Measurements from ENCODE around the gene ERN1.
"Not testable (repeated sequence)": the region's sequence is repeated elsewhere in the genome, so short reads cannot be mapped to it uniquely, and the experiment has no call there.

The ERN1 gene

DNA sequence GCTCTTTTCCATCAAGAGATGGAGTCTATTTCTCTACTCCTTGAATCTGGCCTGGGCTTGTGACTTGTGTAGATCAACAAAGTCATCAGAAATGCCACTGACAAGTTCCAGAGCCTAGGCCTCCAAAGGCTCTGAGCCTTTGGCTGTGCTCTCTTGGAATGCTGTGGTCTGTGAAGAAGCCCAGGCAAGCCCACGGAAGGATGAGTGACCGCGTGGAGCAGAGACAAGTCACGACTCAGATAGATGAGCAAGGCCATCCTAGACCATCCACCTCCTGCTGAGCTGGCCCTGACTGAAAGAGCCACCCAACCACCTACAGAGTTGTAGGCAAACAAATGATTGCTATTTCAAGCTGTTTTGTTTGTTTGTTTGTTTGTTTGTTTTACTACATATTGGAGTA, 97.9 kb downstream of the ERN1 start:
- Histone ChIP-seq H3K9me3 (ENCODE audit: control insufficient read depth, low read length) (no peaks in the 10 kb centered on the region), H3K4me1 (ENCODE audit: control insufficient read depth, insufficient read depth, low read length) (no peaks in the 10 kb centered on the region), H3K9ac (ENCODE audit: low read length) (no peak overlapping the region), H3K27me3 (replicated peaks; ENCODE audit: control insufficient read depth, insufficient read depth, low read length) (no peaks in the 10 kb centered on the region), H3K4me3 (ENCODE audit: low read length) (no peak overlapping the region), H3K36me3 (ENCODE audit: control insufficient read depth, insufficient read depth, low read length, severe bottlenecking) (no peaks in the 10 kb centered on the region)
- no peak for DNase-seq (ENCODE audit: low read depth)

DNA sequence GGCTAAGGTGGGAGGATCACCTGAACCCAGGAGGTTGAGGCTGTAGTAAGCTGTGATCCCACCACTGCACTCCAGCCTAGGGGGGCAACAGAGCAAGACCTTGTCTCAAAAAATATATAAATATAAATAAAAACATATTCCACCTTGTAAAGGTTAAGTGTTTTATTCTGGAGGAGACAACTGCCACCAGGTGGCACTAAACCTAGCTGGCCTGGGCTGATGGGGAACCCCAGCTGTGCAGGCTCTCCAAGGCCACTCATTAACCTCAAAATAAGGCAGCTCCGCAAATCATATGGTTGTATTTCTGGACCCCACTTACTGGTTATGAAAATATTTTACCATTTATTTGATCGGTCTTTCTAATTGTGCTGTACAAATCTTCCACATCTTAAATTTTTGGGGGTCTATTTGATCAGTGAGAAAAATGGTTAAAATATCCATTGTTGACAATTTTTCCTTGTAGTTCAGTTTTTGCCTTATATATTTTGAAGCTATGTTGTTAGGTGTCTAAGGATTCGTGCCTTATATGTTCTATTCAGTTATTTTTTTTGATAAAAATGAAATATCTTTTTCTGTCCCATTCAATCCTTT, 101.0 kb downstream of the ERN1 start:
- no peaks in the 10 kb centered on the region for H3K27me3 ChIP-seq (replicated peaks; ENCODE audit: control insufficient read depth, insufficient read depth, low read length)
- no peaks in the 10 kb centered on the region for H3K4me1 ChIP-seq (ENCODE audit: control insufficient read depth, insufficient read depth, low read length)
- H3K36me3 ChIP-seq (ENCODE audit: control insufficient read depth, insufficient read depth, low read length, severe bottlenecking) = no peaks in the 10 kb centered on the region
- peak; percentile 88 for DNase-seq (ENCODE audit: low read depth)
- H3K4me3 ChIP-seq (ENCODE audit: low read length) = no peak overlapping the region
- no peaks in the 10 kb centered on the region for H3K9me3 ChIP-seq (ENCODE audit: control insufficient read depth, low read length)
- no peak overlapping the region for H3K9ac ChIP-seq (ENCODE audit: low read length)

DNA sequence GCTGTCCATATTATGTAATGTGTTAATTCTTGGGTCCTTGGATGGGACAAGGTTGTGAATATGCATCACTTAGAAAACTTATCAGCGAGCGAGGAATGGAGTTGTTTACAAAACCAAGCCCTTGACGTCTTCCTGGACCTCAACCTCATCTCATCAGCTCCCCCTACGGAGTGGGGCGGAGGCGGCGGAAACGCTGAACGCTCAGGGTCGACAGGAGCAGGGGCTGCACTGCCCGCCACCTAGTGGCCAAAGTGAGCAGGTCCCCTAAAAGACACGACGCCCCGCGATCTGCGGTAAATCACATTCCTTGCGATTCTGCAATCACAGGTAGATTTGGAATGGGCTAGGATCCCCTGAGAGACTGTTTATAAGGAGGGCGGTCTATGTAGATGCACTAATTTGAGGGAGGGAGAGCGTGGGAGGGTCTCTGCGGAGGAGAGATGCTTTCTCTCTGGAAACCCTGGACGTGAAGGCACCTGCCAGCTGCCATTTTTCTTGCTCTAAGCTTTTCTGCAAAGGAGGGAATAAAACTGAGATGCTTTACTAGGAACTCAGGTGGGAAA, 104.1 kb downstream of the ERN1 start:
- Histone ChIP-seq H3K9me3 (ENCODE audit: control insufficient read depth, low read length) (no peaks in the 10 kb centered on the region), H3K27me3 (replicated peaks; ENCODE audit: control insufficient read depth, insufficient read depth, low read length) (no peaks in the 10 kb centered on the region), H3K4me3 (ENCODE audit: low read length) (no peak overlapping the region), H3K4me1 (ENCODE audit: control insufficient read depth, insufficient read depth, low read length) (no peaks in the 10 kb centered on the region), H3K9ac (ENCODE audit: low read length) (no peak overlapping the region), H3K36me3 (ENCODE audit: control insufficient read depth, insufficient read depth, low read length, severe bottlenecking) (no peaks in the 10 kb centered on the region)
- DNase-seq (ENCODE audit: low read depth) = peak; percentile 84

DNA sequence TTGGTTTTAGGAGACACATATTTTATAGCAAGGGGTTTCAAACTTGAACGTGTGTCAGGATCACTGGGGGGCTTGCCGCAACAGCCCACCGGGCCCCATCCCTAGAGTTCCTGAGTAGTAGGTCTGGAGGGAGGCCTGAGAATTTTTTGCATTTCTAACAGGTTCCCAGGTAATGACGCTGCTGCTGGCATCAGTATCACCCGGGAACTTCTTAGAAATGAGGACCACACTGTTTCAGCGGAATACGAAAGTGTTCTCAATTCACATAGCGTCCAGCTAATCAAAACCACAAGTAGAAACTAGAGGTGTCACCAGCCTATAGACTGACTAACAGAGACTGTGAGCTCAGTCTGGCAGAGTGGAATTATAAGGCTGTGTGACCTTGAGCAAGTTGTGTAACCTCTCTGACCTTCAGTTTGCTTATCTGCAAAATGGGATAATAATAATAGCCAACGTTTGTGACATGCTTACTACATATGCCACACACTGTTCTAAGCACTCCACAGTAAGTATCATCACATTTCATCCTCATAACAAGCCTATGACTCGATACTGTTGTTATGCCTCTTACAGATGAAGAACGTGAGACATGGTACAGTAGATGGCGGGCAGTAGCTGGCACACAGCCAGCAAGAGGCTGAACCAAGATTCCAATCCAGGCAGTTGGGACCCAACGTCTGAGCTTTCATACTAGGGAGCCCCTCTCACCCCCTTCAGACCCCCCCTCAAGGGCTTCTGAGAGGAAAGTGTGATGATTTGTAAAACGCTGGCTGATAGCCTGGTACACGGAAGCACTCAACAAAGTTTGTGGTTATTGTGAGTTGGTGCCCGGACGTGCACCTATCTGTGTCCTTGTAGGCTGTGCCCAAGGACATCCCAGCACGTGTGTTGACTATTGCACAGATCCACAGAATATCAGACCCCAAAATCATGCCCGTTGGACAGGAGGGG, 104.9 kb downstream of the ERN1 start:
- Histone ChIP-seq H3K4me1 (ENCODE audit: control insufficient read depth, insufficient read depth, low read length) (no peaks in the 10 kb centered on the region), H3K4me3 (ENCODE audit: low read length) (no peak overlapping the region), H3K9ac (ENCODE audit: low read length) (no peak overlapping the region), H3K27me3 (replicated peaks; ENCODE audit: control insufficient read depth, insufficient read depth, low read length) (no peaks in the 10 kb centered on the region), H3K36me3 (ENCODE audit: control insufficient read depth, insufficient read depth, low read length, severe bottlenecking) (no peaks in the 10 kb centered on the region), H3K9me3 (ENCODE audit: control insufficient read depth, low read length) (no peaks in the 10 kb centered on the region)
- no peak for DNase-seq (ENCODE audit: low read depth)

DNA sequence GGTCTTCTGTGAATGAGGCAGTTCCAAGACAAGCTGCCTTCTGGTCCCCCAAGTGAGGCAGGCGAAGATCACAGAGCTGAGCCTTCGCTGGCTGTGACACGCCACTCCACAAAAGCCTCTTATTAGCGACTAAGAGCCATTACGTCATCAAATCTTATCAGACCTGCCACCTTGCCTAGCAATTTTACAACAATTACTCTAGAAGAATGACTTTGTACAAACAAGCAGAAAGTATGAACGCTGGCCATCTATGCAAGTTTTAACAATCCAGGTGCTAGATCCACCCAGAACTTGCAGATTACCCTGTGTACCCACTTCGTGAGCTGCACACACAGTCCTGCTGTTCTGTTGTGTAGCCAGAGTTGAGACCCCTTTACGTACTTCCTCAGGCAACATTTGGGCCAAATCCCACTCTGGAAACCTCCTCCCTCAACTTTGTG, 105.7 kb downstream of the ERN1 start:
- DNase-seq (ENCODE audit: low read depth) = no peak
- H3K9ac ChIP-seq (ENCODE audit: low read length) = no peak overlapping the region
- no peaks in the 10 kb centered on the region for H3K9me3 ChIP-seq (ENCODE audit: control insufficient read depth, low read length)
- no peaks in the 10 kb centered on the region for H3K4me1 ChIP-seq (ENCODE audit: control insufficient read depth, insufficient read depth, low read length)
- no peaks in the 10 kb centered on the region for H3K27me3 ChIP-seq (replicated peaks; ENCODE audit: control insufficient read depth, insufficient read depth, low read length)
- no peaks in the 10 kb centered on the region for H3K36me3 ChIP-seq (ENCODE audit: control insufficient read depth, insufficient read depth, low read length, severe bottlenecking)
- no peak overlapping the region for H3K4me3 ChIP-seq (ENCODE audit: low read length)

DNA sequence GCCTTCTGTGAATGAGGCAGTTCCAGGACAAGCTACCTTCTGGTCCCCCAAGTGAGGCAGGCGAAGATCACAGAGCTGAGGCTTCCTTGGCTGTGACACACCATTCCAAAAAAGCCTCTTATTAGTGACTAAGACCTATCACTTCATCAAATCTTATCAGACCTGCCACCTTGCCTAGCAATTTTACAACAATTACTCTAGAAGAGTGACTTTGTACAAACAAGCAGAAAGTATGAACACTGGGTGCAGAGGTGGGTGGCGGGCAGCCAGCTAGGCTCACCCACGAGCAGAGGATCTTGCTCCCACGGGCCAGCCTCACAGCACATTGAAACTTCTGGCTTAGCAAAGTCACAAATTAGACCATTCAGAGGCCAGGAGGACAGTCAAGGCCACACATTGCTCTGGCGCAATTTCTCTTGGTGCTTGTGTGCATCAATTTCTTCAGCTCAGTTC, 107.3 kb downstream of the ERN1 start:
- Histone ChIP-seq H3K4me3 (ENCODE audit: low read length) (no peak overlapping the region), H3K36me3 (ENCODE audit: control insufficient read depth, insufficient read depth, low read length, severe bottlenecking) (no peaks in the 10 kb centered on the region), H3K9me3 (ENCODE audit: control insufficient read depth, low read length) (no peaks in the 10 kb centered on the region), H3K27me3 (replicated peaks; ENCODE audit: control insufficient read depth, insufficient read depth, low read length) (no peaks in the 10 kb centered on the region), H3K9ac (ENCODE audit: low read length) (no peak overlapping the region), H3K4me1 (ENCODE audit: control insufficient read depth, insufficient read depth, low read length) (no peaks in the 10 kb centered on the region)
- DNase-seq (ENCODE audit: low read depth) = no peak

DNA sequence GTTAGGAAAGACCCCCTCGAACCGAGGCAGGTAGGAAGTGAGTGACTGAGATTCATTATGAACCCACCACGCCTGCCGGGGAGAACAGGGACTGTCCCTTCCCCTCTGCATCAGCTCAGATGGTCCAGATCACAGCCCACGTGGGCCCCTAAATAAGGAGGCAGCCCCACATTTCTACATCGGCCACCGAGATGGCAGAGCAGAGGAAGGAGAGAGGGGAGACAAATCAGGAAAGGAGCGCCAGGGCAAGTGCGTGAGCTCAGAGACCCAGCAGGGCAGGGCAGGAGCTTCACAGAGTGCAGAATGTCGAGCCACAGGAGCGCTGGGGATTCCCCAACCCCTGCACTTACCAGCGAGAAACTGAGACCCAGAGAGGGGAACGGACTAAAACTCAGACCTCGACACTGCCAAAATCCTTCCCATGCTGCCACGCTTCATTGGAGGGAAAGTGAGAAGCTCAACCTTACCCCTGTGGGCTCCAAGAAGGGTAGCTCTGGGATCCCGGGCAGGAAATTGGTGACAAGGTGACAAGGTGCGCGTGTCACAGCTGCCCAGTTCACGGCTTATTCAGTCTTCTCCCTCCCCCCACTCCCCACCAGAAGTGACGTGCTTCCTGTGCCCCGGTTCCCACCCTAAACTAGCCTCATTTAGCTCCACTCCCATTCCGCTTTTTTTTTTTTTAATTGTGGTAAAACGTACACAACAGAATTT, 109.7 kb downstream of the ERN1 start, which contains the start of gene ICAM2:
Gene ICAM2 (minus strand): TSS at position 578 of the 711 bp plus-strand sequence. CDS start 13,942 bp downstream, outside the sequence.
- Histone ChIP-seq H3K27me3 (replicated peaks; ENCODE audit: control insufficient read depth, insufficient read depth, low read length) (no peaks in the 10 kb centered on the region), H3K4me3 (ENCODE audit: low read length) (no peak within 1 kb of the TSS), H3K9me3 (ENCODE audit: control insufficient read depth, low read length) (no peaks in the 10 kb centered on the region), H3K9ac (ENCODE audit: low read length) (peak within 1 kb of the TSS; percentile 12), H3K36me3 (ENCODE audit: control insufficient read depth, insufficient read depth, low read length, severe bottlenecking) (no peaks in the 10 kb centered on the region), H3K4me1 (ENCODE audit: control insufficient read depth, insufficient read depth, low read length) (peaks cover 3% of the 10 kb centered on the region)
- no peak for DNase-seq (ENCODE audit: low read depth)

DNA sequence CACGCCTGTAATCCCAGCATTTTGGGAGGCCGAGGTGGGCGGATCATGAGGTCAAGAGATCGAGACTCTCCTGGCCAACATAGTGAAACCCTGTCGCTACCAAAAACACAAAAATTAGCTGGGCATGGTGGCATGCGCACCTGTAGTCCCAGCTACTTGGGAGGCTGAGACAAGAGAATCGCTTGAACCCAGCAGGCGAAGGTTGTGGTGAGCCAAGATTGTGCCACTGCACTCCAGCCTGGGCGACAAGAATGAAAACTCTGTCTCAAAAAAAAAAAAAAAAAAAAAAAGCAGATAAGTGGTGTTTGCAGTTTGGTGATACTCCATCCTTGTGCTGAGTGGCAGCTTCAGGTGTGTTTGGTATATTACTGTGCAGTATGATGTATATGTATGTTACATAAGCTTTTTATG, 110.4 kb downstream of the ERN1 start:
- not testable (repeated sequence) for H3K4me3 ChIP-seq (ENCODE audit: low read length); DNase-seq (ENCODE audit: low read depth); H3K9ac ChIP-seq (ENCODE audit: low read length); H3K4me1 ChIP-seq (ENCODE audit: control insufficient read depth, insufficient read depth, low read length); H3K27me3 ChIP-seq (replicated peaks; ENCODE audit: control insufficient read depth, insufficient read depth, low read length); H3K36me3 ChIP-seq (ENCODE audit: control insufficient read depth, insufficient read depth, low read length, severe bottlenecking); H3K9me3 ChIP-seq (ENCODE audit: control insufficient read depth, low read length)

DNA sequence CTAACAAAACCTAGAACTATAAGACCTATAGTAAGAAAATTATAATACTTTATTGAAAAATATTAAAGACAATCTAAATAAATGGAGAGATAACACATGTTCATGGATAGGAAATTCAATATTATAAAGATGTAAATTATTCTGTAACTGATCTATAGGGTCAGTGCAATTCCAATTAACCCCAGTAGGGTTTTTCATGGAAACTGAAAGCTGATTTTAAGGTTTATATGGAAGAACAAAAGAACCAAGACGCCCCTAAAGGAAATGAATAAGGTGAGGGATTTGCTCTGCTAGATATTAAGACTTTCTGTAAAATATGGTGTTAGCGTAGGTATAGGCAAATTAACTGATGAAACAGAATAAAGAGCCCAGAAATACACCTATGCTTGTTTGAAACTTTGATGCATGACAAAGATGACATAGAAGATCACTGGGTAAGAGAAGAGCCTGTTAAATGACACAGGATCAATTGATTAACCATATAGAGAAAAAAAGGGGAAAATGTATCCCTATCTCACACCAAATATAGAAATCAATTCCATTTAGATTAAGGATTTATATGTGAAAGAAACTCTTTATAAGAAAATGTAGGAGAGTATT, 112.5 kb downstream of the ERN1 start:
- DNase-seq (ENCODE audit: low read depth) = no peak
- no peak overlapping the region for H3K9ac ChIP-seq (ENCODE audit: low read length)
- H3K36me3 ChIP-seq (ENCODE audit: control insufficient read depth, insufficient read depth, low read length, severe bottlenecking) = no peaks in the 10 kb centered on the region
- no peaks in the 10 kb centered on the region for H3K27me3 ChIP-seq (replicated peaks; ENCODE audit: control insufficient read depth, insufficient read depth, low read length)
- H3K4me3 ChIP-seq (ENCODE audit: low read length) = no peak overlapping the region
- H3K9me3 ChIP-seq (ENCODE audit: control insufficient read depth, low read length) = no peaks in the 10 kb centered on the region
- H3K4me1 ChIP-seq (ENCODE audit: control insufficient read depth, insufficient read depth, low read length) = peaks cover 9% of the 10 kb centered on the region

DNA sequence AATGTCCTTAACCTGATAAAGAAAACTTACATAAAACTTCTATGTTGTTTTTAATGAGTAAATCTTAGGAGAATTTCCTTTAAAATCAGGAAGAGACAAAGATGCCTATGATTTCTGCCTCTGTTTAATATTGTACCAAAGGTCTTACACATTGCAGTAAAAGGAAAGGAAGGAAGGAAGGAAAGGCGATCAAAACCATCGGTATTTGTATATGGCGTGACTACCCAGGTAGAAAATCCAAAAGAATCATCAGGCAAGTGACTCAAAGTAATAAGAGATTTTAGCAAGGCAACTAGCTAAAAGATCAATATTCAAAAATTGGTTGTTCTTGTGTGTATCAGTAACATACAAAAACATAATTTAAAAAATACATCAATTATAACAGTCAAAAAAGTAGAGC, 113.0 kb downstream of the ERN1 start:
- H3K4me3 ChIP-seq (ENCODE audit: low read length) = no peak overlapping the region
- no peaks in the 10 kb centered on the region for H3K27me3 ChIP-seq (replicated peaks; ENCODE audit: control insufficient read depth, insufficient read depth, low read length)
- H3K4me1 ChIP-seq (ENCODE audit: control insufficient read depth, insufficient read depth, low read length) = peaks cover 9% of the 10 kb centered on the region
- no peak for DNase-seq (ENCODE audit: low read depth)
- H3K9ac ChIP-seq (ENCODE audit: low read length) = no peak overlapping the region
- H3K9me3 ChIP-seq (ENCODE audit: control insufficient read depth, low read length) = no peaks in the 10 kb centered on the region
- no peaks in the 10 kb centered on the region for H3K36me3 ChIP-seq (ENCODE audit: control insufficient read depth, insufficient read depth, low read length, severe bottlenecking)

All from adipocyte (in vitro differentiated cells).